GM19467 (cell line): ENCODE measurements around the gene FAM187B.

ENCODE experiments used
- ATAC-seq: cut with Tn5 transposase; IDR thresholded peaks from one replicate; pipeline ENCODE4 v1.9.1; 2021; ENCODE audit warnings: mild to moderate bottlenecking, moderate library complexity; ENCODE audit not compliant: unreplicated experiment

FAM187B gene

DNA sequence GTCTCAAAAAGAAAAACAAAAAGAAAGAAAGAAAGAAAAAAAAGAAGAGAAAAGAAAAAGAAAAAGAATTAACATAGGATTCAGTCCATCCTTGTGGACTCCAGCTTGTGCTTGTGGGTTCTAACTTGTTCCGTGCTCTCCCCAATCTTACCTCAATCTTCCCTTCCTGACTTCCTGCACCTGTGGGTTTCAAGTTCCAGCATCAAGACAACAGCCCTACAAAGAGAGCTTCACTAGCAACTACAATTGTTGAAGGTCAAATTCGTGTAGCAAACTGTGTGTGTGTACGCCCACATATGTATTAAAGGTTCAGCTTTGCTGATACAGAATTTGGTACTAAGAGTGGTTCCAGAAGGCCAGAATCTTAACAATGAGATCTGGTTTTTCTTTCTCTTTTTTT is 48.7 kb downstream of the FAM187B start:
- no peak for ATAC-seq

DNA sequence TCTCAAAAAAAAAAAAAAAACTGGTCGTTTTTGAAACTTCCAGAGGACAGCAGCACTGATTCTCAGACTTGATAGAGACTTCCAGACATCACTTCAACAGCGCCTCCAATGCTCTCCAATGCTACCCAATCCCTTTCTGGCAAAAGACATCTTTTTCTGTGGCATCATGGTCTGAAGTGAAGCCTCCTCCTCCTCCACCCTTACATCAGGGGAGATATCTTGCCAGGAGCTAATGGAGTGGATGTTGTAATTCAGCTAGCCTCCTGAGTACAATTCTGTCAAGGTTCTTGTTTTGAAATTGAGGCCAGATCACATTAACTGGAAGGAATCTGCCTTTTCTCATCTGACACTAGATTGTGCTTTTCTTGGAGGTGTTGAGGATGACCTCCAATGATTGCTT is 49.8 kb downstream of the FAM187B start:
- no peak for ATAC-seq

DNA sequence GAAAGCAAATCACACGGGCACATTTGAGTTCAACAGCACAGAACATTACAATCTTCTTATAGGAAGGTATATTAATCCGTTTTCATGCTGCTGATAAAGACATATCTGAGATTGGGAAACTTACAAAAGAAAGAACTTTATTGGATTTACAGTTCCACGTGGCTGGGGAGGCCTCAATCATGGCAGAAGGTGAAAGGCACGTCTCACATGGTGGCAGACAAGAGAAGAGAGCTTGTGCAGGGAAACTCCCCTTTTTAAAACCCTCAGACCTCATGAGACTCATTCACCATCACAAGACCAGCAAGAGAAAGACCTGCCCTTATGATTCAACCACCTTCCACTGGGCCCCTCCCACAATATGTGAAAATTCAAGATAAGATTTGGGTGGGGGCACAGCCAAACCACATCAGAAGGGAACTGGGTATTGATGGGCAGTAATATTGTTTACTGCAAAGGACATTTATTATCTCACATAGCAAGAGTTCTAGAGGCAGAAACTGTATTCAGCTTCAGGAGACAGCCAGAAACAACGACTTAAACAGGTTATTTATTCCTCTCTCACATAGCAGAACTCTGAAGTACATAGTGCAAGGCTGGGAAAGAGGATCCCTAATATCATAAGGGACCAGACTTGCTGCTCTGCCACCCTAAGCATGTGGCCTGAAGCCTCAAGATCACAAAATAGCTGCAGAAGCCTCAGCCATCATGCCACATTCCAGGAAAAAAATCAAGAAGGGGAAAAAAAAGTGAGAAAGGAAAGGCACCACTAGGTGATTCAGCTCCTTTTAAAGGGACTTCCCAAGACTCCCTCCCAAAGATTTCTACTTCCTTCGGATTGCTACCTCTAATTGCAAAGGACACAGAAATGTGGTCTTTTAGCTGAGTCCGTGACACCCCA is 50.9 kb downstream of the FAM187B start:
- no peak for ATAC-seq

DNA sequence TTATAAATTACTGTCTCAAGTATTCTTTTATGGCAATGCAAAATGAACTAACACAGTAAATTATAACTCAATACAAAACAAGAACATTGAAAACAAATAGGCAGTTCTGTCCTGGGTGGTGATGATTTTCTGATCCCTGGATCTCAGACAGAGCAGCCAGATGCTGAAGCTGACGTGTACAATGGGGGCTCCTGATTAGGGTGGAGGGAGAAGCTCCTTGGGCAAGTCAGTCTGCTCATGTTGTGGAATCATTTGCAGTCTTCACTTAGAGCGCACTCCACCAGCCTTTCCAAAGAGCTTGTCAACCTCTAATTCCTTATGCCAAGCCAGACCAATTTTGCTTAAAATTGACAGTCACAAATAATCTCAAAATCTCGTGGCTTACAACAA is 52.4 kb downstream of the FAM187B start:
- no peak for ATAC-seq
